GM10266 (cell line): ENCODE results near the gene CTDP1.

Experiments
- DNase-seq: peaks from one replicate; pipeline ENCODE4 v3.0.0; 2012; ENCODE audit errors: extremely low spot score
- CTCF ChIP-seq: IDR thresholded peaks from 2 replicates; pipeline ENCODE4 v1.5.1; 2012; ENCODE audit warnings: mild to moderate bottlenecking, low read depth; ENCODE audit not compliant: control insufficient read depth, insufficient read depth; ENCODE audit errors: missing control alignments

The CTDP1 gene

GRCh38 chr18:79801641-79802040 lies 122.0 kb downstream of the CTDP1 start:
- TF ChIP-seq CTCF, result no peak
- DNase-seq, result no peak

DNA sequence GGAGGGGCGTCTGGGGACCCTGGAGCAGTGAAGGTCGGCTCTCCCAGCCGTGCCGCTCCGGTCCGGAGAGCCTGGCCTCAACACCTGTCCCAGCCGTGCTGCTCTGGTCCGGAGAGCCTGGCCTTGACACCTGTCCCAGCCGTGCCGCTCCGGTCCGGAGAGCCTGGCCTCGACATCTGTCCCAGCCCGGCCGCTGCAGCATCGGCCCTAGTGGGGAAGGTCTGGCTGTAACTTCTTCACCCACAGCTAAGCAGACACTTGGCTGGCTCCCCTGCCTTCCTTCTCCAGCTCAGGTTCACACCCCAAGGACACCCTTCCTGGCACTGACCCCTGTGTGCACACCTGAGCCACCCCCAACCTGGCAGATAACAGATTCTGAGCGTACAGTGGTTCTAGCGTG lies 122.7 kb downstream of the CTDP1 start:
- no peak for TF ChIP-seq CTCF

DNA sequence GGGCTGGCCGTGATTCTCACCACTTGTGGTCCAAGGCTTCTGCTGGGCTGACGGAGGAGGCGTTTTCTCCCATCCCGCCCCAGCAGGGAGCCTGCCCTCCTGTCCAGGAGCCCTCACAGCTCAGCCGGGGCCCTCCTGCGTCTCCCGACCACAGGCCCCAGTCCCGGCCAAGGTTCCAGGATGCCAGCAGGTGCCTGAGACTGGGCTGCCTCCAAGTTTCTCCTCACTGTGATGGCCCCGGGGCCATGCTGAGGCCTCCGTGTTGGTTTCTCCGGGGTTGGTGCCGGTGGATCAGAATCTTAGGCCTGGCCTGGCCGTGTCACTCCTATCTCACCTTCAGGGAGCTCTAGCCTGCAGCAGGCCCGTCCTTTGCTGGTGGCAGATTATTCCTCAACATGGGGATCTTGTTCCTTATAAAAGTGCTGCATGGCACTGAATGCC lies 124.0 kb downstream of the CTDP1 start:
- no peak for TF ChIP-seq CTCF
- no peak for DNase-seq

More for the DNA sequence above, 122.7 kb downstream of the CTDP1 start:
- no peak for DNase-seq
